GM12873 (cell line): Measurements from ENCODE around the gene UBE2E1.

Experiments
- TF ChIP-seq, protein P1 (sequence below): IDR thresholded peaks from 2 replicates; pipeline ENCODE4 v1.5.1; 2012; ENCODE audit warnings: low read depth, mild to moderate bottlenecking, moderate library complexity, low read length, control low read depth; ENCODE audit not compliant: insufficient read depth; ENCODE audit errors: missing control alignments

UBE2E1 gene

GRCh38 chr3:23822559-23822958 lies 16.8 kb downstream of the UBE2E1 start:
- TF ChIP-seq, protein P1, sequence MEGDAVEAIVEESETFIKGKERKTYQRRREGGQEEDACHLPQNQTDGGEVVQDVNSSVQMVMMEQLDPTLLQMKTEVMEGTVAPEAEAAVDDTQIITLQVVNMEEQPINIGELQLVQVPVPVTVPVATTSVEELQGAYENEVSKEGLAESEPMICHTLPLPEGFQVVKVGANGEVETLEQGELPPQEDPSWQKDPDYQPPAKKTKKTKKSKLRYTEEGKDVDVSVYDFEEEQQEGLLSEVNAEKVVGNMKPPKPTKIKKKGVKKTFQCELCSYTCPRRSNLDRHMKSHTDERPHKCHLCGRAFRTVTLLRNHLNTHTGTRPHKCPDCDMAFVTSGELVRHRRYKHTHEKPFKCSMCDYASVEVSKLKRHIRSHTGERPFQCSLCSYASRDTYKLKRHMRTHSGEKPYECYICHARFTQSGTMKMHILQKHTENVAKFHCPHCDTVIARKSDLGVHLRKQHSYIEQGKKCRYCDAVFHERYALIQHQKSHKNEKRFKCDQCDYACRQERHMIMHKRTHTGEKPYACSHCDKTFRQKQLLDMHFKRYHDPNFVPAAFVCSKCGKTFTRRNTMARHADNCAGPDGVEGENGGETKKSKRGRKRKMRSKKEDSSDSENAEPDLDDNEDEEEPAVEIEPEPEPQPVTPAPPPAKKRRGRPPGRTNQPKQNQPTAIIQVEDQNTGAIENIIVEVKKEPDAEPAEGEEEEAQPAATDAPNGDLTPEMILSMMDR = no peak

GRCh38 chr3:23823620-23824019 lies 17.9 kb downstream of the UBE2E1 start:
- TF ChIP-seq, protein P1 = no peak

- TF ChIP-seq, protein P1 = no peak
Observed at GRCh38 chr3:23824699-23825444, 19.1 kb downstream of the UBE2E1 start.

DNA sequence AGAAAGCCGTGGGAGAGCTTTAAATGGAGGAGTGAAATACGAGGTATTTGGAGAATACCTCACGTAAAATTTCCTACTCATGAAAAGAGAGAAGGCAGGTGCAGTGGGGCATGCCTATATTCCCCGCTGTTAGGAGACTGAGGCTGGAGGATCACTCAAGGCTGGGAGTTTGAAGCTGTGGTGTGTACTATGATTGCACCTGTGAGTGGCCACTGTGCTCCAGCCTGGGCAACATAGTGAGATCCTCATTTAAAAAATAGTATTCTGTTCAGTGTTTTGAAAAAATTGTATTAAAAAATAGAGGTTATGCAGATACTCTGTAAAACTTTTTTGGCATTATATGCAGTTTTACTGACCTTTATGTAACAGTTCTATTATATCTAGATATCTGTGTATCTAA lies 20.0 kb downstream of the UBE2E1 start:
- TF ChIP-seq, protein P1 = no peak

GRCh38 chr3:23826382-23827064 lies 20.8 kb downstream of the UBE2E1 start:
- TF ChIP-seq, protein P1 = no peak

GRCh38 chr3:23829242-23829934 lies 23.6 kb downstream of the UBE2E1 start:
- TF ChIP-seq, protein P1 = no peak

- TF ChIP-seq, protein P1 = no peak
Observed at GRCh38 chr3:23830869-23831484, 25.2 kb downstream of the UBE2E1 start.
